Airway epithelial cell (primary cell): ENCODE data around the gene HERPUD1. TPM values are rescaled to one million over a fixed set of nuclear protein-coding genes. Genes with fewer than 3 reads are reported as not detected.

Experiments
- total RNA-seq: library from RNA; depleted of rRNA; stranded (reverse); fragments of >200 nt; gene quantifications from 2 replicates; pipeline ENCODE4 v1.2.3, GENCODE V29; 2015

Gene HERPUD1, protein sequence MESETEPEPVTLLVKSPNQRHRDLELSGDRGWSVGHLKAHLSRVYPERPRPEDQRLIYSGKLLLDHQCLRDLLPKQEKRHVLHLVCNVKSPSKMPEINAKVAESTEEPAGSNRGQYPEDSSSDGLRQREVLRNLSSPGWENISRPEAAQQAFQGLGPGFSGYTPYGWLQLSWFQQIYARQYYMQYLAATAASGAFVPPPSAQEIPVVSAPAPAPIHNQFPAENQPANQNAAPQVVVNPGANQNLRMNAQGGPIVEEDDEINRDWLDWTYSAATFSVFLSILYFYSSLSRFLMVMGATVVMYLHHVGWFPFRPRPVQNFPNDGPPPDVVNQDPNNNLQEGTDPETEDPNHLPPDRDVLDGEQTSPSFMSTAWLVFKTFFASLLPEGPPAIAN
- total RNA-seq = 37.2 and 57.1 TPM in 2 replicates

GRCh38 chr16:56931892-56932720 lies at the start of gene HERPUD1:
Gene HERPUD1, plus strand, starts transcription at chr16:56932142. Its CDS starts 103 bp downstream, at chr16:56932245.

GRCh38 chr16:56961851-56962281 lies 29.9 kb downstream of the HERPUD1 start, which contains the start of gene CETP:
Gene CETP, plus strand, starts transcription at chr16:56961950. Its CDS starts 30 bp downstream, at chr16:56961980.

GRCh38 chr16:56988948-56989945 lies 57.3 kb downstream of the HERPUD1 start, which contains the start of gene NLRC5:
Gene NLRC5, plus strand, starts transcription at chr16:56989557. Its CDS starts 31,156 bp downstream, at chr16:57020713.

Other genes with a start within 250 kb of the HERPUD1 start
- gene MT1X, start 249.7 kb upstream of the HERPUD1 start, total RNA-seq = 1,022 and 1,842 TPM in 2 replicates
- gene NUP93, start 202.0 kb upstream of the HERPUD1 start, total RNA-seq = 52.4 and 72.1 TPM in 2 replicates
- gene SLC12A3, start 66.9 kb upstream of the HERPUD1 start, total RNA-seq = not detected in 2 replicates
- not detected in 2 replicates for gene CETP, start 29.8 kb downstream of the HERPUD1 start, total RNA-seq
- 0.28 and 0.92 TPM in 2 replicates for gene NLRC5, start 57.4 kb downstream of the HERPUD1 start, total RNA-seq
- 14.4 and 23.8 TPM in 2 replicates for gene CPNE2, start 160.4 kb downstream of the HERPUD1 start, total RNA-seq